ENCODE data around the gene HOGA1. TPM values are rescaled to one million over a fixed set of nuclear protein-coding genes. Genes with fewer than 3 reads are reported as not detected.

Gene HOGA1
- total RNA-seq (1 to 10 TPM; 3.1 to 4.0 TPM), polyA plus RNA-seq (ENCODE audit: insufficient read length in 2 of 2) (1 to 10 TPM; 2.6 to 4.0 TPM)
- long read RNA-seq, donor 1, partial matches to known transcripts = 0 of 1 reads
- long read RNA-seq, donor 1, other reads (novel, unspliced or antisense) = 0 of 1 reads
- long read RNA-seq, donor 2 = 0 reads
- long read RNA-seq, donor 3 = 0 reads
- long read RNA-seq, donor 4, partial matches to known transcripts = 0 of 1 reads
- long read RNA-seq, donor 4, other reads (novel, unspliced or antisense) = 0 of 1 reads

GRCh38 chr10:97584060-97584797 is at the start of gene HOGA1:
HOGA1 (plus strand) TSS chr10:97584389; CDS start chr10:97584704, 315 bp downstream.
- WGBS (ENCODE audit: insufficient coverage) = 20% methylated on average over 3 of the region's 5 CpGs
- H3K36me3 ChIP-seq (ENCODE audit: control insufficient read depth, insufficient read depth, low read length) = no peaks in the 10 kb centered on the region
- no peak within 1 kb of the TSS for H3K4me3 ChIP-seq (ENCODE audit: low read depth, low read length)
- no peaks in the 10 kb centered on the region for H3K9me3 ChIP-seq (ENCODE audit: control insufficient read depth, insufficient read depth, low read length)
- no peaks in the 10 kb centered on the region for H3K27me3 ChIP-seq (ENCODE audit: control insufficient read depth, insufficient read depth, low read length)
- H3K4me1 ChIP-seq (ENCODE audit: control insufficient read depth, insufficient read depth, low read length) = peaks cover 21% of the 10 kb centered on the region
- DNase-seq (ENCODE audit: low read depth in 4 of 6, low spot score in 6 of 6) = peak in 4 of 6 donors; percentile 23 to 88 (median 50)
- peak within 1 kb of the TSS; percentile 57 for H3K27ac ChIP-seq (ENCODE audit: low read depth, low read length)

GRCh38 chr10:97534746-97535367 is 49.3 kb upstream of the HOGA1 start:
- H3K36me3 ChIP-seq (ENCODE audit: control insufficient read depth, insufficient read depth, low read length) = no peaks in the 10 kb centered on the region
- no peaks in the 10 kb centered on the region for H3K27me3 ChIP-seq (ENCODE audit: control insufficient read depth, insufficient read depth, low read length)
- WGBS (ENCODE audit: insufficient coverage) = 100% methylated on average over 4 of the region's 6 CpGs
- H3K9me3 ChIP-seq (ENCODE audit: control insufficient read depth, insufficient read depth, low read length) = no peaks in the 10 kb centered on the region
- H3K4me3 ChIP-seq (ENCODE audit: low read depth, low read length) = no peak overlapping the region
- peaks cover 38% of the 10 kb centered on the region for H3K4me1 ChIP-seq (ENCODE audit: control insufficient read depth, insufficient read depth, low read length)
- DNase-seq (ENCODE audit: low read depth in 4 of 6, low spot score in 6 of 6) = no peak
- no peak overlapping the region for H3K27ac ChIP-seq (ENCODE audit: low read depth, low read length)

- no peak for DNase-seq (ENCODE audit: low read depth in 4 of 6, low spot score in 6 of 6)
- Histone ChIP-seq H3K27ac (ENCODE audit: low read depth, low read length) (no peak overlapping the region), H3K27me3 (ENCODE audit: control insufficient read depth, insufficient read depth, low read length) (no peaks in the 10 kb centered on the region), H3K4me1 (ENCODE audit: control insufficient read depth, insufficient read depth, low read length) (peaks cover 55% of the 10 kb centered on the region), H3K4me3 (ENCODE audit: low read depth, low read length) (no peak overlapping the region), H3K9me3 (ENCODE audit: control insufficient read depth, insufficient read depth, low read length) (no peaks in the 10 kb centered on the region), H3K36me3 (ENCODE audit: control insufficient read depth, insufficient read depth, low read length) (no peaks in the 10 kb centered on the region)
- 100% methylated on average over 1 of the region's 5 CpGs for WGBS (ENCODE audit: insufficient coverage)
These were observed 46.9 kb upstream of the HOGA1 start for GRCh38 chr10:97537186-97537869.

- no peak for DNase-seq (ENCODE audit: low read depth in 4 of 6, low spot score in 6 of 6)
- Histone ChIP-seq H3K4me3 (ENCODE audit: low read depth, low read length) (no peak overlapping the region), H3K27ac (ENCODE audit: low read depth, low read length) (no peak overlapping the region), H3K36me3 (ENCODE audit: control insufficient read depth, insufficient read depth, low read length) (no peaks in the 10 kb centered on the region), H3K27me3 (ENCODE audit: control insufficient read depth, insufficient read depth, low read length) (no peaks in the 10 kb centered on the region), H3K4me1 (ENCODE audit: control insufficient read depth, insufficient read depth, low read length) (peaks cover 56% of the 10 kb centered on the region), H3K9me3 (ENCODE audit: control insufficient read depth, insufficient read depth, low read length) (no peaks in the 10 kb centered on the region)
- WGBS (ENCODE audit: insufficient coverage) = 84% methylated on average over 4 of the region's 4 CpGs
These were observed 45.8 kb upstream of the HOGA1 start for GRCh38 chr10:97538411-97538810.

- Histone ChIP-seq H3K4me3 (ENCODE audit: low read depth, low read length) (no peak overlapping the region), H3K27me3 (ENCODE audit: control insufficient read depth, insufficient read depth, low read length) (no peaks in the 10 kb centered on the region), H3K4me1 (ENCODE audit: control insufficient read depth, insufficient read depth, low read length) (peaks cover 56% of the 10 kb centered on the region), H3K27ac (ENCODE audit: low read depth, low read length) (no peak overlapping the region), H3K36me3 (ENCODE audit: control insufficient read depth, insufficient read depth, low read length) (no peaks in the 10 kb centered on the region), H3K9me3 (ENCODE audit: control insufficient read depth, insufficient read depth, low read length) (no peaks in the 10 kb centered on the region)
- 94% methylated on average over 4 of the region's 4 CpGs for WGBS (ENCODE audit: insufficient coverage)
- no peak for DNase-seq (ENCODE audit: low read depth in 4 of 6, low spot score in 6 of 6)
These were observed 45.4 kb upstream of the HOGA1 start for GRCh38 chr10:97538839-97539238.

GRCh38 chr10:97539523-97540200 is 44.5 kb upstream of the HOGA1 start:
- no peaks in the 10 kb centered on the region for H3K27me3 ChIP-seq (ENCODE audit: control insufficient read depth, insufficient read depth, low read length)
- peak in 1 of 6 donors; percentile 45 for DNase-seq (ENCODE audit: low read depth in 4 of 6, low spot score in 6 of 6)
- H3K36me3 ChIP-seq (ENCODE audit: control insufficient read depth, insufficient read depth, low read length) = no peaks in the 10 kb centered on the region
- peaks cover 48% of the 10 kb centered on the region for H3K4me1 ChIP-seq (ENCODE audit: control insufficient read depth, insufficient read depth, low read length)
- no peaks in the 10 kb centered on the region for H3K9me3 ChIP-seq (ENCODE audit: control insufficient read depth, insufficient read depth, low read length)
- no peak overlapping the region for H3K4me3 ChIP-seq (ENCODE audit: low read depth, low read length)
- 24% methylated on average over 3 of the region's 6 CpGs for WGBS (ENCODE audit: insufficient coverage)
- H3K27ac ChIP-seq (ENCODE audit: low read depth, low read length) = peak overlapping the region; percentile 25

- no peak for DNase-seq (ENCODE audit: low read depth in 4 of 6, low spot score in 6 of 6)
- no peaks in the 10 kb centered on the region for H3K36me3 ChIP-seq (ENCODE audit: control insufficient read depth, insufficient read depth, low read length)
- H3K4me1 ChIP-seq (ENCODE audit: control insufficient read depth, insufficient read depth, low read length) = peaks cover 43% of the 10 kb centered on the region
- H3K27ac ChIP-seq (ENCODE audit: low read depth, low read length) = no peak overlapping the region
- WGBS (ENCODE audit: insufficient coverage) = 87% methylated on average over 11 of the region's 14 CpGs
- H3K9me3 ChIP-seq (ENCODE audit: control insufficient read depth, insufficient read depth, low read length) = no peaks in the 10 kb centered on the region
- no peaks in the 10 kb centered on the region for H3K27me3 ChIP-seq (ENCODE audit: control insufficient read depth, insufficient read depth, low read length)
- no peak overlapping the region for H3K4me3 ChIP-seq (ENCODE audit: low read depth, low read length)
These were observed 43.3 kb upstream of the HOGA1 start for GRCh38 chr10:97540669-97541500.

GRCh38 chr10:97542169-97543024 is 41.8 kb upstream of the HOGA1 start:
- 64% methylated on average over 8 of the region's 9 CpGs for WGBS (ENCODE audit: insufficient coverage)
- H3K4me3 ChIP-seq (ENCODE audit: low read depth, low read length) = no peak overlapping the region
- H3K27ac ChIP-seq (ENCODE audit: low read depth, low read length) = peak overlapping the region; percentile 75
- H3K27me3 ChIP-seq (ENCODE audit: control insufficient read depth, insufficient read depth, low read length) = no peaks in the 10 kb centered on the region
- H3K36me3 ChIP-seq (ENCODE audit: control insufficient read depth, insufficient read depth, low read length) = no peaks in the 10 kb centered on the region
- H3K9me3 ChIP-seq (ENCODE audit: control insufficient read depth, insufficient read depth, low read length) = no peaks in the 10 kb centered on the region
- peak in 2 of 6 donors; percentile 25 to 58 for DNase-seq (ENCODE audit: low read depth in 4 of 6, low spot score in 6 of 6)
- H3K4me1 ChIP-seq (ENCODE audit: control insufficient read depth, insufficient read depth, low read length) = peaks cover 53% of the 10 kb centered on the region
